SK-N-SH treated with all-trans-retinoic acid at 6 μM for 48 hours (cell line): ENCODE measurements around the gene COG1.

Source experiments
- ARNTL ChIP-seq: fragments of 450-650 bp; formaldehyde crosslinking; IDR thresholded peaks from 2 replicates; pipeline ENCODE4 v1.5.0; 2020; ENCODE audit warnings: low read depth, mild to moderate bottlenecking, moderate library complexity, borderline replicate concordance
- BACH2 ChIP-seq: fragments of 250-450 bp; sonication (Bioruptor Pico); IDR thresholded peaks from 2 replicates; pipeline ENCODE4 v1.9.0; 2021; ENCODE audit warnings: mild to moderate bottlenecking, borderline replicate concordance
- GLIS3 ChIP-seq: fragments of 250-450 bp; sonication (Bioruptor Pico); IDR thresholded peaks from 2 replicates; pipeline ENCODE4 v1.5.0; 2020; ENCODE audit warnings: mild to moderate bottlenecking, moderate library complexity
- PPARA ChIP-seq: fragments of 250-450 bp; sonication (Bioruptor Pico); IDR thresholded peaks from 2 replicates; pipeline ENCODE4 v1.5.0; 2020; ENCODE audit warnings: mild to moderate bottlenecking, borderline replicate concordance
- RARB ChIP-seq: fragments of 250-450 bp; sonication (Bioruptor Pico); IDR thresholded peaks from 2 replicates; pipeline ENCODE4 v1.8.0; 2021; ENCODE audit warnings: mild to moderate bottlenecking, moderate library complexity
- SNAI2 ChIP-seq: fragments of 250-450 bp; sonication (Bioruptor Pico); IDR thresholded peaks from 2 replicates; pipeline ENCODE4 v1.5.0; 2020; ENCODE audit warnings: mild to moderate bottlenecking, moderate library complexity
- TOX ChIP-seq: fragments of 250-450 bp; sonication (Bioruptor Pico); IDR thresholded peaks from 2 replicates; pipeline ENCODE4 v1.8.0; 2021; ENCODE audit warnings: mild to moderate bottlenecking, moderate library complexity, borderline replicate concordance
- ZC3H10 ChIP-seq: fragments of 250-450 bp; sonication (Bioruptor Pico); IDR thresholded peaks from 2 replicates; pipeline ENCODE4 v1.5.1; 2021; ENCODE audit warnings: mild to moderate bottlenecking, moderate library complexity
- ZFP3 ChIP-seq: fragments of 250-450 bp; sonication (Bioruptor Pico); IDR thresholded peaks from 2 replicates; pipeline ENCODE4 v1.5.0; 2020; ENCODE audit warnings: mild to moderate bottlenecking, moderate library complexity
- ZFP30 ChIP-seq: fragments of 450-650 bp; formaldehyde crosslinking; IDR thresholded peaks from 2 replicates; pipeline ENCODE4 v1.5.0; 2022; ENCODE audit warnings: mild to moderate bottlenecking, moderate library complexity
- TF ChIP-seq, protein P1 (sequence below): fragments of 250-450 bp; sonication (Bioruptor Pico); IDR thresholded peaks from 2 replicates; pipeline ENCODE4 v1.5.0; 2020; ENCODE audit warnings: mild to moderate bottlenecking, moderate library complexity
- TF ChIP-seq, protein P2 (sequence below): fragments of 250-450 bp; sonication (Bioruptor Pico); IDR thresholded peaks from 2 replicates; pipeline ENCODE4 v1.5.1; 2020; ENCODE audit warnings: low read depth, mild to moderate bottlenecking, moderate library complexity
- TF ChIP-seq, protein P3 (sequence below): fragments of 250-450 bp; sonication (Bioruptor Pico); IDR thresholded peaks from 2 replicates; pipeline ENCODE4 v1.8.0; 2020; ENCODE audit warnings: mild to moderate bottlenecking, moderate library complexity, borderline replicate concordance

DNA sequence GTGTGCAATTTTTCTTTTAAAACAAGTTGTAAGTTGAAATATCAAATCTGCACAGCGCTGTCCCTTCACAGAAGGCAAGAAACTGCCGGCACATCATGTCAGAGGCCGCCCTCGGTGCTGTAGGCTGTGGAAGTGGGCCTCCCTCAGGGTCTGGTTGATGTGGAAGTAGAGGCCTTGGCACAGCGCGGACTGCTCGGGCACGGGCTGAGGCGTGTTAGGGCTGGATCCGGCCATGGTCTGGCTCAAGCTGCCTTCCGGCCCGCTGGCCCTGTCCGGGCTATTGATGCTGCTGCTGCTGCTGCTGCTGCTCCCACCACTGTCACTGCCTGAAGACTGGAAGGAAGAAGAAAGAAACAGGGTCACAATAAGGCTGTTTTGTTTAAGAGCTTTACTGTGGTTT is 16.6 kb downstream of the COG1 start:
- no peak for TF ChIP-seq ZFP3
- TF ChIP-seq, protein P1, sequence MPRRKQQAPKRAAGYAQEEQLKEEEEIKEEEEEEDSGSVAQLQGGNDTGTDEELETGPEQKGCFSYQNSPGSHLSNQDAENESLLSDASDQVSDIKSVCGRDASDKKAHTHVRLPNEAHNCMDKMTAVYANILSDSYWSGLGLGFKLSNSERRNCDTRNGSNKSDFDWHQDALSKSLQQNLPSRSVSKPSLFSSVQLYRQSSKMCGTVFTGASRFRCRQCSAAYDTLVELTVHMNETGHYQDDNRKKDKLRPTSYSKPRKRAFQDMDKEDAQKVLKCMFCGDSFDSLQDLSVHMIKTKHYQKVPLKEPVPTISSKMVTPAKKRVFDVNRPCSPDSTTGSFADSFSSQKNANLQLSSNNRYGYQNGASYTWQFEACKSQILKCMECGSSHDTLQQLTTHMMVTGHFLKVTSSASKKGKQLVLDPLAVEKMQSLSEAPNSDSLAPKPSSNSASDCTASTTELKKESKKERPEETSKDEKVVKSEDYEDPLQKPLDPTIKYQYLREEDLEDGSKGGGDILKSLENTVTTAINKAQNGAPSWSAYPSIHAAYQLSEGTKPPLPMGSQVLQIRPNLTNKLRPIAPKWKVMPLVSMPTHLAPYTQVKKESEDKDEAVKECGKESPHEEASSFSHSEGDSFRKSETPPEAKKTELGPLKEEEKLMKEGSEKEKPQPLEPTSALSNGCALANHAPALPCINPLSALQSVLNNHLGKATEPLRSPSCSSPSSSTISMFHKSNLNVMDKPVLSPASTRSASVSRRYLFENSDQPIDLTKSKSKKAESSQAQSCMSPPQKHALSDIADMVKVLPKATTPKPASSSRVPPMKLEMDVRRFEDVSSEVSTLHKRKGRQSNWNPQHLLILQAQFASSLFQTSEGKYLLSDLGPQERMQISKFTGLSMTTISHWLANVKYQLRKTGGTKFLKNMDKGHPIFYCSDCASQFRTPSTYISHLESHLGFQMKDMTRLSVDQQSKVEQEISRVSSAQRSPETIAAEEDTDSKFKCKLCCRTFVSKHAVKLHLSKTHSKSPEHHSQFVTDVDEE, result no peak
- TF ChIP-seq ZFP30 (CRISPR knock-in tag), result no peak
- TF ChIP-seq PPARA, result no peak
- TF ChIP-seq, protein P2, sequence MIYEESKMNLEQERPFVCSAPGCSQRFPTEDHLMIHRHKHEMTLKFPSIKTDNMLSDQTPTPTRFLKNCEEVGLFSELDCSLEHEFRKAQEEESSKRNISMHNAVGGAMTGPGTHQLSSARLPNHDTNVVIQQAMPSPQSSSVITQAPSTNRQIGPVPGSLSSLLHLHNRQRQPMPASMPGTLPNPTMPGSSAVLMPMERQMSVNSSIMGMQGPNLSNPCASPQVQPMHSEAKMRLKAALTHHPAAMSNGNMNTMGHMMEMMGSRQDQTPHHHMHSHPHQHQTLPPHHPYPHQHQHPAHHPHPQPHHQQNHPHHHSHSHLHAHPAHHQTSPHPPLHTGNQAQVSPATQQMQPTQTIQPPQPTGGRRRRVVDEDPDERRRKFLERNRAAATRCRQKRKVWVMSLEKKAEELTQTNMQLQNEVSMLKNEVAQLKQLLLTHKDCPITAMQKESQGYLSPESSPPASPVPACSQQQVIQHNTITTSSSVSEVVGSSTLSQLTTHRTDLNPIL (CRISPR knock-in tag), result no peak
- TF ChIP-seq, protein P3, sequence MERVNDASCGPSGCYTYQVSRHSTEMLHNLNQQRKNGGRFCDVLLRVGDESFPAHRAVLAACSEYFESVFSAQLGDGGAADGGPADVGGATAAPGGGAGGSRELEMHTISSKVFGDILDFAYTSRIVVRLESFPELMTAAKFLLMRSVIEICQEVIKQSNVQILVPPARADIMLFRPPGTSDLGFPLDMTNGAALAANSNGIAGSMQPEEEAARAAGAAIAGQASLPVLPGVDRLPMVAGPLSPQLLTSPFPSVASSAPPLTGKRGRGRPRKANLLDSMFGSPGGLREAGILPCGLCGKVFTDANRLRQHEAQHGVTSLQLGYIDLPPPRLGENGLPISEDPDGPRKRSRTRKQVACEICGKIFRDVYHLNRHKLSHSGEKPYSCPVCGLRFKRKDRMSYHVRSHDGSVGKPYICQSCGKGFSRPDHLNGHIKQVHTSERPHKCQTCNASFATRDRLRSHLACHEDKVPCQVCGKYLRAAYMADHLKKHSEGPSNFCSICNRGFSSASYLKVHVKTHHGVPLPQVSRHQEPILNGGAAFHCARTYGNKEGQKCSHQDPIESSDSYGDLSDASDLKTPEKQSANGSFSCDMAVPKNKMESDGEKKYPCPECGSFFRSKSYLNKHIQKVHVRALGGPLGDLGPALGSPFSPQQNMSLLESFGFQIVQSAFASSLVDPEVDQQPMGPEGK, result no peak
- TF ChIP-seq RARB, result no peak
- no peak for TF ChIP-seq GLIS3 (CRISPR knock-in tag)
- no peak for TF ChIP-seq BACH2
- TF ChIP-seq ARNTL, result no peak
- TF ChIP-seq TOX (CRISPR knock-in tag), result no peak
- TF ChIP-seq SNAI2 (CRISPR knock-in tag), result no peak
- no peak for TF ChIP-seq ZC3H10 (CRISPR knock-in tag)
